Panc1 (cell line): ENCODE data around the gene PSMA3. TPM values are rescaled to one million over a fixed set of nuclear protein-coding genes. Genes with fewer than 3 reads are reported as not detected.
A peak's percentile ranks its signal among the peaks of the same experiment; 100 is the strongest.

Experiments
- ATAC-seq: fragments of 200-7000 bp; cut with Tn5 transposase; 2 replicates; pipeline ENCODE4 v1.9.1; 2020; ENCODE audit warnings: mild to moderate bottlenecking, moderate library complexity
- Bru-seq: library from RNA; stranded (reverse); fragments of 400-500 nt; gene quantifications from one replicate; lab custom pipeline; 2021; lab: Mats Ljungman, UMichigan
- BruChase-seq, 2 experiments: library from RNA; stranded (reverse); fragments of 400-500 nt; gene quantifications; one replicate each; lab custom pipeline; 2021; lab: Mats Ljungman, UMichigan
- BruUV-seq: library from RNA; stranded (reverse); fragments of 400-500 nt; replicated peaks from 2 replicates; lab custom pipeline; 2021; lab: Mats Ljungman, UMichigan
- CTCF ChIA-PET: fragments of 300-600 bp; sonication (Branson Sonifier 250); formaldehyde crosslinking; loops from one replicate; lab custom pipeline; 2022; ENCODE audit warnings: antibody characterized with exemption; lab: Charles Lee
- POLR2A ChIA-PET: fragments of 300-600 bp; sonication (Branson Sonifier 250); formaldehyde crosslinking; loops from one replicate; lab custom pipeline; 2022; ENCODE audit warnings: antibody characterized with exemption; lab: Charles Lee
- DNase-seq: peaks from one replicate; pipeline ENCODE4 v3.0.0-alpha.2; 2010; ENCODE audit warnings: low read depth, low spot score
- H3K27ac ChIP-seq: 2 replicates; pipeline ENCODE4 v1.5.1; 2011; ENCODE audit warnings: mild to moderate bottlenecking, low read length, inconsistent platforms
- H3K27me3 ChIP-seq: fragments of 200-500 bp; sonication (Bioruptor generic); 2 replicates; pipeline ENCODE4 v1.6.0; 2014; ENCODE audit warnings: low read length, inconsistent platforms; ENCODE audit not compliant: control insufficient read depth, insufficient read depth
- H3K36me3 ChIP-seq: fragments of 200-500 bp; sonication (Bioruptor generic); 2 replicates; pipeline ENCODE4 v1.5.1; 2014; ENCODE audit warnings: inconsistent platforms, mild to moderate bottlenecking, low read length, moderate library complexity; ENCODE audit not compliant: control insufficient read depth, insufficient read depth
- H3K4me1 ChIP-seq: 2 replicates; pipeline ENCODE4 v1.5.1; 2011; ENCODE audit warnings: inconsistent platforms, mild to moderate bottlenecking, low read length, moderate library complexity; ENCODE audit not compliant: control insufficient read depth, insufficient read depth
- H3K4me3 ChIP-seq, 2 experiments: 2 replicates each; pipeline ENCODE4 v1.5.1; 2011 to 2012; ENCODE audit warnings: low read depth in 2 of 2, low read length in 2 of 2, mild to moderate bottlenecking in 2 of 2, inconsistent platforms in 1 of 2, moderate library complexity in 1 of 2
- H3K9me3 ChIP-seq: fragments of 200-500 bp; sonication (Bioruptor generic); 2 replicates; pipeline ENCODE4 v1.5.1; 2014; ENCODE audit warnings: low read depth, mild to moderate bottlenecking, inconsistent platforms, low read length, moderate library complexity; ENCODE audit not compliant: control insufficient read depth, insufficient read depth
- POLR2AphosphoS5 ChIP-seq: IDR thresholded peaks from 2 replicates; pipeline ENCODE4 v1.6.1; 2012; ENCODE audit warnings: mild to moderate bottlenecking, low read depth, low read length, moderate library complexity
- REST ChIP-seq, 2 experiments: IDR thresholded peaks; 2 replicates each; pipeline ENCODE4 v1.6.1; 2011 to 2012; ENCODE audit warnings: low read depth in 2 of 2, control low read depth in 1 of 2, low read length in 1 of 2, mild to moderate bottlenecking in 1 of 2, moderate library complexity in 1 of 2; ENCODE audit not compliant: insufficient read depth in 1 of 2
- SIN3A ChIP-seq: IDR thresholded peaks from 2 replicates; pipeline ENCODE4 v1.6.1; 2012; ENCODE audit warnings: low read depth, mild to moderate bottlenecking, low read length, moderate library complexity, borderline replicate concordance; ENCODE audit not compliant: insufficient read depth
- in situ Hi-C: cut with HindIII; loops from 2 replicates; pipeline ENCODE4 v1.10.0; 2016; ENCODE audit warnings: low sequenced_read_pairs, low pct_unique_long_range_greater_than_20kb
- intact Hi-C: fragments of 100-400 bp; cut with micrococcal nuclease; formaldehyde crosslinking; loops from one replicate; pipeline ENCODE4 v1.10.0; 2022; ENCODE audit not compliant: unreplicated experiment
- long read RNA-seq: library from polyadenylated mRNA; unstranded; transcript quantifications from one replicate; pipeline ENCODE4 v2.0.0, GENCODE V29; 2021; ENCODE audit not compliant: unreplicated experiment
- polyA plus RNA-seq: library from polyadenylated mRNA; unstranded; fragments of >200 nt; gene quantifications from one replicate; pipeline ENCODE4 v1.2.1, GENCODE V29; 2012; ENCODE audit warnings: missing spikeins; ENCODE audit not compliant: insufficient read length
- total RNA-seq: library from RNA; stranded (reverse); gene quantifications from one replicate; pipeline ENCODE4 v1.2.1, GENCODE V29; 2021; ENCODE audit not compliant: unreplicated experiment
- TF ChIP-seq, protein P1 (sequence below): fragments of 450-650 bp; IDR thresholded peaks from 2 replicates; pipeline ENCODE4 v1.5.1; 2017; ENCODE audit warnings: mild to moderate bottlenecking

Gene PSMA3
- total RNA-seq (159 TPM), Bru-seq, nascent RNA (percentile 88 among the genes with signal in this experiment), BruChase-seq, experiment 1, labeled RNA remaining after a 2-hour chase (percentile 71 among the genes with signal in this experiment), BruChase-seq, experiment 2, labeled RNA remaining after a 6-hour chase (percentile 80 among the genes with signal in this experiment)
- polyA plus RNA-seq = 68.1 TPM
- long read RNA-seq, transcript PSMA3-212 (3 exons, 730 nt) = minor isoform, 33 of 169 reads
- long read RNA-seq, transcript PSMA3-201 (11 exons, 970 nt) = major isoform, 87 of 169 reads
- long read RNA-seq, partial matches to known transcripts = 12 of 169 reads
- long read RNA-seq, other reads (novel, unspliced or antisense) = 37 of 169 reads

GRCh38 chr14:58244556-58245387, at the start of gene PSMA3:
Gene PSMA3 (plus strand): TSS chr14:58244843. CDS start chr14:58244921, 78 bp downstream.
- no peaks in the 10 kb centered on the region for H3K9me3 ChIP-seq
- H3K4me1 ChIP-seq = peaks cover 14% of the 10 kb centered on the region
- intact Hi-C loops (no loop called here), in situ Hi-C loops (no loop called here)
- peak within 1 kb of the TSS; percentile 81 to 97 for H3K4me3 ChIP-seq
- DNase-seq (peak; percentile 78), ATAC-seq (peak; percentile 98)
- CTCF ChIA-PET = no interaction called here
- peaks cover 12% of the 10 kb centered on the region for H3K36me3 ChIP-seq
- TSS peak; percentile 91 for BruUV-seq
- peak within 1 kb of the TSS; percentile 96 for H3K27ac ChIP-seq
- POLR2A ChIA-PET = interaction anchor here (0.6 kb wide), 2 partner anchors 8 to 12 kb away, joined by 5 read pairs; no protein-coding TSS in a partner anchor
- peak; percentile 79 for TF ChIP-seq POLR2AphosphoS5
- no peak for TF ChIP-seq REST (IDR thresholded peaks at IDR 0.05; ENCODE audit: insufficient read depth in 1 of 2, low read depth in 2 of 2, low read length in 1 of 2)
- 0 out of 2 replicates have a peak, but pooled peaks have one; percentile 39 for TF ChIP-seq SIN3A
- H3K27me3 ChIP-seq = no peaks in the 10 kb centered on the region

GRCh38 chr14:58196198-58196597, 48.4 kb upstream of the PSMA3 start:
- H3K36me3 ChIP-seq = peaks cover 6% of the 10 kb centered on the region; the same call in 1 of the 2 replicates
- ATAC-seq (no peak), DNase-seq (no peak)
- in situ Hi-C loops = no loop called here
- TF ChIP-seq, protein P1, sequence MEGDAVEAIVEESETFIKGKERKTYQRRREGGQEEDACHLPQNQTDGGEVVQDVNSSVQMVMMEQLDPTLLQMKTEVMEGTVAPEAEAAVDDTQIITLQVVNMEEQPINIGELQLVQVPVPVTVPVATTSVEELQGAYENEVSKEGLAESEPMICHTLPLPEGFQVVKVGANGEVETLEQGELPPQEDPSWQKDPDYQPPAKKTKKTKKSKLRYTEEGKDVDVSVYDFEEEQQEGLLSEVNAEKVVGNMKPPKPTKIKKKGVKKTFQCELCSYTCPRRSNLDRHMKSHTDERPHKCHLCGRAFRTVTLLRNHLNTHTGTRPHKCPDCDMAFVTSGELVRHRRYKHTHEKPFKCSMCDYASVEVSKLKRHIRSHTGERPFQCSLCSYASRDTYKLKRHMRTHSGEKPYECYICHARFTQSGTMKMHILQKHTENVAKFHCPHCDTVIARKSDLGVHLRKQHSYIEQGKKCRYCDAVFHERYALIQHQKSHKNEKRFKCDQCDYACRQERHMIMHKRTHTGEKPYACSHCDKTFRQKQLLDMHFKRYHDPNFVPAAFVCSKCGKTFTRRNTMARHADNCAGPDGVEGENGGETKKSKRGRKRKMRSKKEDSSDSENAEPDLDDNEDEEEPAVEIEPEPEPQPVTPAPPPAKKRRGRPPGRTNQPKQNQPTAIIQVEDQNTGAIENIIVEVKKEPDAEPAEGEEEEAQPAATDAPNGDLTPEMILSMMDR = no peak
- H3K4me3 ChIP-seq = no peak overlapping the region
- CTCF ChIA-PET = no interaction called here
- POLR2A ChIA-PET = interaction anchor here (0.6 kb wide), 1 partner anchor 648 kb away, joined by 8 read pairs; no protein-coding TSS in a partner anchor
- intact Hi-C loops = no loop called here
- no TSS peak for BruUV-seq
- no peaks in the 10 kb centered on the region for H3K27me3 ChIP-seq
- H3K27ac ChIP-seq = no peak overlapping the region
- no peaks in the 10 kb centered on the region for H3K9me3 ChIP-seq
- peaks cover 4% of the 10 kb centered on the region; the same call in 1 of the 2 replicates for H3K4me1 ChIP-seq
